Ishikawa (cell line): ENCODE data around the gene CIT.

Experiments used
- CEBPB ChIP-seq: IDR thresholded peaks from 2 replicates; pipeline ENCODE4 v1.6.1; 2012
- CREB1 ChIP-seq: IDR thresholded peaks from 2 replicates; pipeline ENCODE4 v1.6.1; 2012; ENCODE audit warnings: low read depth
- RAD21 ChIP-seq: IDR thresholded peaks from 2 replicates; pipeline ENCODE4 v1.6.1; 2012; ENCODE audit warnings: low read depth
- TEAD4 ChIP-seq: IDR thresholded peaks from 2 replicates; pipeline ENCODE4 v1.6.1; 2012
- YY1 ChIP-seq: IDR thresholded peaks from 2 replicates; pipeline ENCODE4 v1.6.1; 2012; ENCODE audit warnings: low read depth

GRCh38 chr12:119686776-119687175 lies 190.3 kb downstream of the CIT start:
- TF ChIP-seq CREB1 (no peak), RAD21 (no peak), CEBPB (no peak), YY1 (no peak), TEAD4 (no peak)
